ENCODE data around the gene FOXRED2.

GRCh38 chr22:36472689-36473088 is 34.2 kb downstream of the FOXRED2 start:
- TF ChIP-seq POLR2A (IDR thresholded peaks at IDR 0.05; ENCODE audit: low read depth, low read length) (no peak), PAX5 (IDR thresholded peaks at IDR 0.05; ENCODE audit: insufficient read depth, low read length, severe bottlenecking) (no peak)

Measured in GM12891 (cell line).